Prostate gland (tissue), 2 donors: ENCODE measurements around the gene MIS18A. TPM values are rescaled to one million over a fixed set of nuclear protein-coding genes. Genes with fewer than 3 reads are reported as not detected.

Experiments
- DNase-seq: peaks from one replicate; pipeline ENCODE4 v3.0.0-alpha.2; 2019; ENCODE audit warnings: low spot score
- H3K27ac ChIP-seq, 2 donors: fragments of 200-600 bp; sonication (generic); 2 replicates each; pipeline ENCODE4 v1.5.1; 2017 to 2019
- H3K27me3 ChIP-seq: fragments of 200-600 bp; sonication (generic); replicated peaks from 2 replicates; pipeline ENCODE4 v1.5.1; 2019; ENCODE audit not compliant: insufficient read depth
- H3K36me3 ChIP-seq, 2 donors: fragments of 200-600 bp; sonication (generic); 1 replicate in 1 of 2; 2 replicates in 1 of 2; pipeline versions ENCODE4 v1.5.1 to v1.8.1; 2017 to 2019
- H3K4me1 ChIP-seq: fragments of 200-600 bp; sonication (generic); replicated peaks from 2 replicates; pipeline ENCODE4 v1.5.1; 2019
- H3K4me3 ChIP-seq, 2 donors: fragments of 200-600 bp; sonication (generic); 2 replicates each; pipeline ENCODE4 v1.5.1; 2017 to 2019
- H3K9me3 ChIP-seq: fragments of 200-600 bp; sonication (generic); 2 replicates; pipeline ENCODE4 v1.5.1; 2017
- CTCF ChIP-seq, 4 experiments: fragments of 200-600 bp in 2 of 4; fragments of 450-650 bp in 2 of 4; sonication (generic) in 2 of 4; IDR thresholded peaks; 1 replicate in 3 of 4; 2 replicates in 1 of 4; pipeline ENCODE4 v1.5.1; 2016 to 2019; ENCODE audit warnings: antibody characterized with exemption in 4 of 4, mild to moderate bottlenecking in 2 of 4, moderate library complexity in 2 of 4
- POLR2A ChIP-seq: fragments of 450-650 bp; IDR thresholded peaks from one replicate; pipeline ENCODE4 v1.6.1; 2016; ENCODE audit warnings: antibody characterized with exemption, mild to moderate bottlenecking
- POLR2AphosphoS5 ChIP-seq: sonication (generic); formaldehyde crosslinking; IDR thresholded peaks from one replicate; pipeline ENCODE4 v1.6.1; 2017; ENCODE audit warnings: antibody characterized with exemption
- WGBS: methylation state at CpG from one replicate; pipeline ENCODE4 v1.1.5; 2018; 5-methylcytosine and 5-hydroxymethylcytosine counted together
- intact Hi-C: fragments of 100-400 bp; cut with DNase I; formaldehyde crosslinking; loops from one replicate; pipeline ENCODE4 v1.14.2; 2022
- total RNA-seq, 2 donors: library from RNA; depleted of rRNA; stranded (reverse); fragments of >200 nt; gene quantifications; one replicate each; pipeline ENCODE4 v1.1.0, GENCODE V29; 2016

MIS18A gene
- total RNA-seq, 2 donors from 2014 or later = 10.7 to 17.8 TPM

GRCh38 chr21:32298148-32298559, 19.3 kb upstream of the MIS18A start:
- H3K27me3 ChIP-seq = no peaks in the 10 kb centered on the region
- intact Hi-C loops = no loop called here
- no peak for DNase-seq
- no peak overlapping the region for H3K27ac ChIP-seq
- no peaks in the 10 kb centered on the region for H3K36me3 ChIP-seq
- no peak for TF ChIP-seq POLR2A
- TF ChIP-seq CTCF (IDR thresholded peaks at IDR 0.05) = no peak
- TF ChIP-seq POLR2AphosphoS5 = no peak
- H3K4me3 ChIP-seq = no peak overlapping the region
- 89% methylated on average over 6 of the region's 6 CpGs for WGBS
- no peaks in the 10 kb centered on the region for H3K9me3 ChIP-seq
- no peaks in the 10 kb centered on the region for H3K4me1 ChIP-seq

- intact Hi-C loops = no loop called here
- no peak overlapping the region for H3K4me3 ChIP-seq
- TF ChIP-seq POLR2AphosphoS5 (no peak), POLR2A (no peak), CTCF (IDR thresholded peaks at IDR 0.05) (no peak)
- H3K36me3 ChIP-seq = no peaks in the 10 kb centered on the region
- no peak for DNase-seq
- no peaks in the 10 kb centered on the region for H3K4me1 ChIP-seq
- 91% methylated on average over 7 of the region's 7 CpGs for WGBS
- no peaks in the 10 kb centered on the region for H3K9me3 ChIP-seq
- no peaks in the 10 kb centered on the region for H3K27me3 ChIP-seq
- H3K27ac ChIP-seq = no peak overlapping the region
Observed at GRCh38 chr21:32297449-32297848, 18.6 kb upstream of the MIS18A start.

DNA sequence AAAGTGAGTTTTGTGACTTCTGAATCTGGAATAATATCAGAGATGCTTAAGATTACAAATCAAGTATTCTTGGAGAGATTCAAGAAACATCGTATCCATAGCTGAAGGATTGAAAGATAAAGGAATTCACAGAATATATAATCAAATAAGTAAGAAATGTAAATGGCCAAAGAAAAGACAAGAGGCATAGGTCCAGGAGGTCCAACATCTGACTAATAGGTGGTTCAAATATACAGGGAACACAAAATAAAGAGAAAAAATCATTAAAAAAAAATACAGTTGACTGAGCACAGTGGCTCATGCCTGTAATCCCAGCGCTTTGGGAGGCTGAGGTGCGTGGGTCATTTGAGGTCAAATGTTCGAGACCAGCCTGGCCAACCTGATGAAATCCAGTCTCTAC, 6.6 kb upstream of the MIS18A start:
- no peak for DNase-seq
- Histone ChIP-seq H3K27ac (no peak overlapping the region), H3K9me3 (no peaks in the 10 kb centered on the region), H3K4me3 (no peak overlapping the region), H3K36me3 (no peaks in the 10 kb centered on the region), H3K4me1 (no peaks in the 10 kb centered on the region), H3K27me3 (no peaks in the 10 kb centered on the region)
- WGBS = 97% methylated on average over 4 of the region's 4 CpGs
- TF ChIP-seq POLR2AphosphoS5 (no peak), CTCF (IDR thresholded peaks at IDR 0.05) (no peak), POLR2A (no peak)
- intact Hi-C loops = no loop called here

DNA sequence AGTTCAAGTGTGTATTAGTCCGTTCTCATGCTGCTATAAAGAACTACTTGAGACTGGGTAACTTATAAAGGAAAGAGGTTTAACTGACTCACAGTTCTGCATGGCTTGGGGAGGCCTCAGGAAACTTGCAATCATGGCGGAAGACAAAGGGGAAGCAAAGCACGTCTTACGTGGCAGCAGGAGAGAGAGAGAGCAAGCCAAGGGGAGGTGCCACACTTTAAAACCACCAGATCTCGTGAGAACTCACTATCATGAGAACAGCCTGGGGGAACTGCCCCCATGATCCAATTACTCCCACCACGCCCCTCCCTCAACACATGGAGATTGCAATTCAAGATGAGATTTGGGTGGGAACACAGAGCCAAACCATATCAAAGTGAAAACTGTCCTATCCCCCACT, 4.1 kb upstream of the MIS18A start:
- 81% methylated on average over 6 of the region's 6 CpGs for WGBS
- H3K9me3 ChIP-seq = no peaks in the 10 kb centered on the region
- no peak overlapping the region for H3K4me3 ChIP-seq
- H3K36me3 ChIP-seq = no peaks in the 10 kb centered on the region
- peaks cover 12% of the 10 kb centered on the region for H3K4me1 ChIP-seq
- intact Hi-C loops = no loop called here
- no peaks in the 10 kb centered on the region for H3K27me3 ChIP-seq
- DNase-seq = no peak
- TF ChIP-seq CTCF (IDR thresholded peaks at IDR 0.05) (no peak), POLR2AphosphoS5 (no peak), POLR2A (no peak)
- H3K27ac ChIP-seq = no peak overlapping the region

DNA sequence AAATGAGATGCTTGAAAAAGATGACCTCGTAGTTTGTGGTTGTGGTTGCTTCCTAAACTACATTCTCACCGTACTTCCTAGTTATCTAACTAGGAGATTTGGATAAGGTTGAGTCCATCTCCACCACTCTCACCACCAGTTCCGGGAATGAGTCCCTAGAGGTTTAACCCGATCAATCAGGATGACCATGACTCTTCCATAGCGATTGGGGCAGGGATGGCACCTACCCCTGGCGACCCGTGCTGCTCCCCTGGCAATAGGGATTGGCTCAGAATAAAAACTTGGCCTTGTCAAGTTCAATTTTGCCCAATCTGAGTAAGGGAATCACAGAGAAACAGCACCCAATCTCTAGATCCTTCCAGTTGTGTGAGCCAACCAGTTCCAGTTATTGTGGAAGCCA, 2.7 kb upstream of the MIS18A start:
- no peaks in the 10 kb centered on the region for H3K9me3 ChIP-seq
- no peak overlapping the region for H3K4me3 ChIP-seq
- WGBS = 91% methylated on average over 7 of the region's 7 CpGs
- peaks cover 15% of the 10 kb centered on the region for H3K4me1 ChIP-seq
- no peaks in the 10 kb centered on the region for H3K27me3 ChIP-seq
- H3K27ac ChIP-seq = no peak overlapping the region
- intact Hi-C loops = no loop called here
- H3K36me3 ChIP-seq = no peaks in the 10 kb centered on the region
- TF ChIP-seq CTCF (IDR thresholded peaks at IDR 0.05) = no peak
- TF ChIP-seq POLR2AphosphoS5 = no peak
- no peak for TF ChIP-seq POLR2A
- DNase-seq = no peak
